GM21825 (cell line): ENCODE measurements around the gene OSBP2.

Source experiments
- ATAC-seq: cut with Tn5 transposase; IDR thresholded peaks from one replicate; pipeline ENCODE4 v1.9.1; 2021; ENCODE audit warnings: mild to moderate bottlenecking, moderate library complexity; ENCODE audit not compliant: unreplicated experiment

OSBP2 gene

DNA sequence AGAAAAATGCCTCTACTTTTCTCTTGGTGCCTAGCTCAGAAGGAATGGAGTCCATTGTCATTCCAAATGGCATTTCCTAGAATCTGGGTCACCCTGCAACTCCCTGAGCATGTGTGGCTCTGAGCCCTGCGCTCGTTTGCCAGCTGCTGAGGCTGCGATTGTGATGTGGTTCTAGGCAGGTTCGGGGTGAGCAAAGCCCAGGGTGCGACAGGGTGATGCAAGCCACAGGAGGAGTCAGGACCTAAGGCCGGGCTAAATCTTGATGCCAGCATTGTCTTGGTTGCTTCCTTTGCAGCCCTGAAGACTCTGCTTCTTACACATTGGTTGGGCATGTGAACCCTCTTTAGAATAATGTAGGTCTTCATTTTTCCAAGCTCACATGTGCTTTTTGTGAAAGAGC, 142.9 kb downstream of the OSBP2 start:
- ATAC-seq: no peak

DNA sequence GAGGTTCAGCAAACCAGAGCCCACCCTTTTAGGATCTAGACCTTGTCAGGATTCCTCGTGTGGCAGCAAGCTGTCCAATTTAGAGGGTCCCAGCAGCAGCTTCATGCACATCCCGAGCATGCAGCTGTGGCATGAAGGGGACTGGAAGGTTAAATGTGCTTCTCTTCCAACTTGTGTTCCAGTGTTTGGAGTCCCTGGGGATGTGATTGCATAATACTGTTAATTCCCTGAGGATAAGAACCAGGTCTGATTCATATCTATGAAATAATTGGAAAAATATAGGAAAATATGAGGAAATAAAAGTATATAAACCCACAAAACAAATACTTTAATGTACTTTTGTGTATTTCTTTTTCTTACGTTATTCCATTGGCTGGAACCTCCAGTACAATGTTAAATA, 143.4 kb downstream of the OSBP2 start:
- ATAC-seq: no peak

DNA sequence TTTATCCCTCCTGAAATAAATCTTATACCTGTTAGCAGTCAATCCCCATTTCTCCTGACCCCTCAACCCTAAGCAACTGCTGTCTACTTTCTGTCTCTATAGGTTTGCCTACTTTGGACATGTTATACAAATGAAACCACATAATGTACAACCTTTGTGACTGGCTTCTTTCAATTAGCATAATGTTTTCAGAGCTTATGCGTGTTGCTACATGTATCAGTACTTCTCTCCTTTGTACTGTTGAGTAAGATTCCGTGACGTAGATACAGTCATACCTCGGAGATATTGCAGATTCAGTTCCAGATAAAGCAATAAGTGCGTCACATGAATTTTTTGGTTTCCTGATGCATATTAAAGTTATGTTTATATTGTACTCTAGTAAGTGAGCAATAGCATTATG, 146.6 kb downstream of the OSBP2 start:
- no peak for ATAC-seq

DNA sequence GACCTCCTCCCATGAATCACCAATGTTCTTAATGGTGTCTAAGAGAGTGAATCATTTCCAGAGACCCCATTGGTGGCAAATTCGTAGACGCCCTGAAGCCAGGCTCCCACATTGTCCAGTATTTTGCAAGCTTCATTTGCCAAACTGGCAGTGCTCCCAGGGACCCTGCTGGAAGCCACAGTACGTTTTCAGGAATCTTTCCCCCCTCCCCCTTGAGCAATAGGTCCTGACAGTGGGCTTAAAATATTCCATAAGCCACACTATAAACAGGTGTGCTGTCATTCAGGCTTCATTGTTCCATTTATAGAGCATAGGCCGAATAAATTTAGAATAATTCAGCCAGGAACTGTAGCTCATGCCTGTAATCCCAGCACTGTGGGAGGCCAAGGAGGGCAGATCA, 148.6 kb downstream of the OSBP2 start:
- ATAC-seq: no peak

DNA sequence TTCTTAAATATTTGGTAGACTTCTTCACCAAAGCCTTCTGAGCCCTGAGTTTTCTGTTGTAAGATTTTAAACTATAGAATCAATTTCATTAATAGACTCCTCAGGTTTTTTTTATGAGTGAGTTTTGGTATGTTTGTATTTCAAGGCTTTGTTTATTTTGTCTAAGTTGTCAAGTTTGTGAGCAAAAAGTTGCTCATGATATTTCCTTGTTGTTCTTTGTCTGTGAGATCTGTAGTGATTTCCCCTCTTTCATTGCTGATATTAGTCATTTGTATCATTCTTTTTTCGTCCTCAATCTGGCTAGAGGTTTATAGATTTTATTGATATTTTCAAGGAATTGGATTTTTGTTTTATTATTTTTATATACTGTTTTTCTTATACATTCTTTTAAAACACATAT, 152.9 kb downstream of the OSBP2 start:
- ATAC-seq: no peak

DNA sequence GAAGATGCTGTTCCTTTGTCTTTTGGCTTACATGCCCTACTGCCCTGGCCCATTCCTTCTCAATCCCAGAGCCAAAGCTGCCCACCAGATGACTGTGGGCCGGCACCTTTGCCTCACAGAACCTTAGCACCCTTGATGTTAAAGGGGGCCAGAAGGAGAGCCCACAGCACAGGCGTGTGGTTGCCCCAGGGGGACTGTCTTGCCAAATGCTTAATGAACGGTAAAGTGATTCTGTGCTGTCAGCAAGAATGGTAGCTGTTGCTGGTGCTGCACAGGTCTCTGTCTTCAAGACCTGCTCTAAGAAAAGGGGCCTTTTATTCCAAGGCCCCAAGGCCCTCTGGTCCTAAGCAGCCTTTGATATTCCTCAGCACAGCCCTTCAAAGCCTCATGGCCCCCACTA, 160.6 kb downstream of the OSBP2 start:
- no peak for ATAC-seq

DNA sequence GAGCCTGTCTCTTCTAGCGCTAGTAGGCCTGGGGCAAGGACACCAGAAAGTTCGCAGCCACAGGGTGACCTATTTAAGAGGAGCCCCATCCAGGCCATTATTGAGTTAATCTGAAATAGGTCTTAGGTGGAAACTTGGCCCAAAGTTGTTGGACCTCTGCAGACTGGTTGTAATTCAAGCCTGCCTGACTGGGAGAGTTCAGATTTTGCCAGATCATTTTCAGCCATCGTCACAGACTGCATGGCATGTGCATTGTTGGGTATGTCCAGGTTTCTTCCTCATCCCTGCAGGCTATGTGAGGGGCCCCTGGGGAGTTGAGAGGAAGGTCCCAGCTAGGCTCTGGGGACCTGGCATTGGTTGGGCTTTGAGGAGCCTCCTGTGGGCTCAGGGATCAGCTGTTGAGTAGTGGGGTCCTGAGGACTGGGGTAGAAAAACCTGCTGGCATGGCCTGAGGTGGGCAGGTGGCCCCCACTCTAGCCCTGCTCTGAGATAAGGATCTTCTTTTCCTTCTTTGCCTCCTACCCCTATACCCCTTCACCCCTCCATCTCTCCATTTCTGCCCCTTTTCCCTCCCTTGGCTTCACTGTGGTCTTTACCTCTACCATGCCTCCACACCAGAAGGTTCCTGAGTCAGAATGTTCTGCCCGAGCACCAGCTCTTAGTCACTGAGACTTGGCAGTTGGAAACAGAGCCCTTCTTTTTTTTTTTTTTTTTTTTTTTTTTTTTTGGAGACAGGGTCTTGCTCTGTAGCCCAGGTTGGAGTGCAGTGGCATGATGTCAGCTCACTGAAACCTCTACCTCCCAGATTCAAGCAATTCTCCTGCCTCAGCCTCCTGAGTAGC, 161.2 kb downstream of the OSBP2 start:
- no peak for ATAC-seq

DNA sequence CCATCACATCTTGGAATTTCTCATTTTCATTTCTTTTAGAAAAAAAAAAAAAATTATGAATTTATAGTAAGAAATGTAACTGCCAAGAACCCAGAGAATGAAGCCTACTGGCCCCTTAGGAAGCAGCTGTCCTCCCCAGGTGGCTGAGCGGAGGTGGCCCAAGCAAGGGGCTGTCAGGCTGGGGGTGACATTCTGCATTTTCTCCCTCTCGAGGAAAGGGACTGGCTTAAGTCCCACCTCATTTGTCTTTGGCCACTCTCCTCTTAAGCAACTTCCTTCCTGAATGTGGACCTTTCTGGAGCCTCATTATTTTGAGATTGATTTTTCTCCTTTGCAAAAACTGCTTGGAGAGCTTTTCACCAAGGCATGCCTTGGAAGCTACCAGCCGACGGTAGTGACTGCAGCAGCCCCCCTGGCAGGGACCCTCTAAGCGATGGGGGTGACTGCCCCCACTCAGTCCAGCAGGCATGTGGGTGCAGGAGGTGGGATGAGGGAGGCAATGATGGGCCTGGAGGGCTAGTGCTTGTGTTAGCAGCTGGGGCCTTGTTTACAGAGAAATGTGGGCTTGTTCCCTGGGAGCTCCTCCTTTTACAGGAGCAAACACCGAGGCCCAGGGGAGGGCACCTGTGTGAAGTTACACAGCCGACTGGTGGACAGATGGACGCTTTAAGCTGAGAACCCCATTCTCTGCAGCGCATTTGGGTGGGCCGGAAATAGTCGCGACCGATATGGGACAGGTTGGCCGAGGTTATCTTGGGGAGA, 162.2 kb downstream of the OSBP2 start:
- ATAC-seq: no peak

DNA sequence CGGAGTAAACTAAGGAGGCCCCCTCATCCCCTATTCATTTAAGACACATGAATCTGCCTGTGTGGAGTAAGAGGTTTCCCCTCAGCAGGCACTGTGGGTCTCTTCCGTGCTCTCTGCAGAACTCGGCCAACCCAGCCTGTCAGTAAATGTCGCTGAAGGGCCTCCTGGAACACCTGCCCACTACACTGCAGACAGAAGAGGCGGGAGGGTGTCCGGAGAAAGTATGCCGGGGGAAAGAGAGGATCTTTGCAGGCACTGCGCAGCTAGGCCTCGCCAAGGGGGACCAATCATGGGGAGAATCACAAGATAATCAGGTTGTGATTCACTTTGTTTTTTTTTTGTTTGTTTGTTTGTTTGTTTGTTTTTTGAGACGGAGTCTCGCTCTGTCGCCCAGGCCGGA, 163.1 kb downstream of the OSBP2 start:
- ATAC-seq: no peak

DNA sequence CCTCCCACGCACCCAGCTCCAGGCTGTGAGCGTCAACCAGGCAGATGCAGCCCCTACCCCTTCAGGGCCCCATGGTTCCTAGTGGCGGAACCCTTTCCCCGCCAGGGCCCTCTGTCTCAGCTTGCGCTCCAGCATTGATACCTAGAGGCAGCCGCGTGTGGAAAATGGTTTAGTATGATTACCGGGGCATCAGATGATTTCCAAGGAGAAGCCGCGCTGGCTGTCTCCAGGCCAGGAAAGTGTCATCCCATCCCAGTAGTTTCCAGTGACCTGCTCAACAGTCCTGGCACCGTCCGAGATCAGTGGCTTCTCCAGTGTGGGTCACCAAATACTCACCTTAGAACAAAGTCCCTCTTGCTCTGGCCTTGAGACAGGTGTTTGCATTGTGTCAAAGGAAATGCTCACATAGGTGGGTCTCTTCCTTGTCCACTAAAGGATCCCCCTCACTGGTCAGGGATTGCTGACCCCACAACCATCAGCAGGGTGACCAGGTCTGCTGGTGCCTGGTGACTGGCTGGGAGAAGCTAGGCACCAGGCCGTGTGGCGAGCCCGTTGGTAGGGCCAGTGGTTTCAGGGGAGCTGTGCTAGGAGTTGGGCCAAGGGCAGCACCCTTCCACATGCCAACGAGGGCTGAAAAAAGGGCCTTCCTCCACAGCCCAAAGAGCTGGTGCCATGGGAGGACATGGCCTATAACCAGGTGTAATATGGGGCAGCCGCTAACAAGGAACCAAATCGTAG, 164.5 kb downstream of the OSBP2 start:
- no peak for ATAC-seq

DNA sequence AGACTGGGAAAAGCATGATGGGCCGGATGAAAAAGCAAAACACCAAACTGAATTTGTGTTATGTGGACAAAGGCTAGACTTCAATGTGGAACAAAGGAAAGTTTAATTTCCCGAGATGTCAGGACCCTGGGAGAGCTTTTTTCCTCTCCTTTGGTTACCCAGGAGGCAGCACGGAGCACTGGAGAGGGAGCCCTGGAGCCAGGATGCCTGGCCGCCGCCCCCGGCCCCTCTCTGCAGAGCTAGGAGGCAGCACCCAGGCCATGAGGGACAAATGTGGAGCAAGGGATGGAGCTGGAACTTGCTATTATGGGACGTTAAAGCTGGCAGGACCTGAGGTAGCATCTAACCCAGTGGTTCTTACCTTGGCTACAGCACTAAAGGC, 165.0 kb downstream of the OSBP2 start:
- no peak for ATAC-seq

DNA sequence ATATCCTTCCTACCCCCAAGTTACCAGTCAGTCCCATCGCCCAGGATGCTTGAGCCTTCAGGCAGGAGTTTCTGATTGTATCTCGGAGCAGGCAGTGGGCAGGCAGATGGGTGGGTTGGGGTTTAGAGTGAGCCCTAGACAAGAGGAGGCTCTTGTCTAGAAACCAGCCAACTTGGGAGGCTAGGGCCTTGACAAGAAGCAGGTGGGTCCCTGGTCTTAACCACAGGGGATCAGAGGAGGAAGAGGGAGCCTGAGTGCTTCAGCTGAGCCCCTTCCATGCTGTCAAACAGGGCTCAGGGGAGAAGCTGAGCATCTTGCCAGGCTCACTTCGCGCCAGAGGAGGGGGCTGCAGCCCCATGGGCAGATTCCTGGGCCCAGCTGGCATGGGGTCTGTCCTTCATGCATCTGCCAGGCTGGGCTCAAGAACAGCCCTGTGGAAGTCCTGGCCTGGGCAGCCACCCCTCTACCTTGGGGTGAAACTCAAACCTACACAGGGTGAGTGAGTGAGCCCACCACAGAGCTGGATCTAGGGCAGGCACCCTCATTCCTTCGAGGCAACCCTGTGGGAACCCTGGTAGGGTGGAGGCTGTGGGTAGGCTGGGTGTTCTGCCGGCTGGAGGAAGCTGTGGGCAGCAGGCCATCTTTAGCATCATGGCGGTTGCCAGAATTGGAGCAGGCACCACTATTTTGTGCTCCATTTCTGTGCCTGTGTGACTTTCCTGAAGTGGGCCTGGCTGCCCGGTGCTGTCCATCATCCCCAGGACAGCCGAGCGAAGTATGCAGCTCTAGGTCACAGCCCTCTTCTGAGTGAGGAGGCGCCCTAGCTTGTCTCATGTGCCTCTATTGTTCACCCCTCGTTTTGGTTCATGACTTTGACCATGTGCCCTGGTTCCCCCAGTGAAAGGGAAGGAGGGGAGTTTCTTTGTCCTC, 165.8 kb downstream of the OSBP2 start:
- no peak for ATAC-seq

DNA sequence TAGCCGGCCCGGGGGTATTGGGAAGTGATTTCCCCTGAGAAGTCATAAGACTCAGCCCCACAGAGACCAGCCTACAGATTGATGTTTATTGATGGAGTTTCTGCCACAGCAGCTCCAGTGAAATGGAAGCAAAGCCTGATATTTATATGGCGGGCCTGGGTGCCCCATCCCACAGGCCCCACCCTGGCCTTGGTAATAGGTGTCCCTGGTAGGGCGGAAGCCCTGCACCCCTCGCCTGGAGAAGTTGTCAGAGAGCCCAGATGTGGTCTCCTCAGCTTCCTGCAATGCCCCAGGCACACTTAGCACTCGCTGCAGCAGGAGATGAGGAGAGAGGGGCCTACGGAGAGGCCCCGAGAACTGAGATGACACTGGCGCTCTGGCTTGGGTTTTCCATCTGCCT, 166.5 kb downstream of the OSBP2 start:
- no peak for ATAC-seq

DNA sequence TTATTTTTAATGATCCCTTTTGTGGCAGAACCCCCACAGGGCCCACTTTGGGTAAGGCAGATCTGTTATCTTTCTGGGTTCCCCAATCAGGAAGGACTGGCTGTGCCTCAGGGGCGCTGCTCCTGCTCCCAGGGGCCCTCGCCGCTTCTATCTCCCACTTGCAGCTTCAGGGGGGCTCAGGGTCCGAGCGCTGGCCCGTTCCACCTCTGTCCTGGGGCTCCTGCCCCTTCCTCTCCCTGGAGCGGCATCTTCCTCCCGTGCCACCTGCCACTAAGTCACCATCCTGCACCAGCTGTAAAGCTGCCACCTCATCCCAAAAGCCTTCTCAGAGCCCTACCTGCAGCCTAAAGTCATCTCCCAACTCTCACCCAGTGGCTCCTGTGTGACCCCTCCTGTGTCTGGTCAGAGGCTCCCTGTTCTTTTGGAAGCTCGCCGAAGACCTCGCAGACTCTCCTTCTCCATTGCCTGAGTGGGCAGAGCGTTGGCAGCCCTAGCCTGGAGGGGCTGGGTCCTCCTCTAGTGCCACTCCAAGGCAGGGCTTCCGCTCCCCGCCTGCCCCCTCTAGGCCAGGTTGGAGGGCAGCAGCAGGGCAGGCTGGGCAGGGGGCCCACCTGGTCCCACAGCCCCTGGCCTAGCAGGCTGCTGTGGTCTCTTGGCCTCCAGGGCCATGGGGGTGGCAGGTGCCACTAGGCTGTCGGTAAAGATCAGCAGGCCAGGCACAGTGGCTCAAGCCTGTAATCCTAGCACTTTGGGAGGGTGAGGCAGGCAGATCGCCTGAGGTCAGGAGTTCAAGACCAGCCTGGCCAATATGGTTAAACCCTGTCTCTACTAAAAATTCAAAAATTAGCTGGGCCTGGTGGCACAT, 167.2 kb downstream of the OSBP2 start:
- ATAC-seq: no peak

DNA sequence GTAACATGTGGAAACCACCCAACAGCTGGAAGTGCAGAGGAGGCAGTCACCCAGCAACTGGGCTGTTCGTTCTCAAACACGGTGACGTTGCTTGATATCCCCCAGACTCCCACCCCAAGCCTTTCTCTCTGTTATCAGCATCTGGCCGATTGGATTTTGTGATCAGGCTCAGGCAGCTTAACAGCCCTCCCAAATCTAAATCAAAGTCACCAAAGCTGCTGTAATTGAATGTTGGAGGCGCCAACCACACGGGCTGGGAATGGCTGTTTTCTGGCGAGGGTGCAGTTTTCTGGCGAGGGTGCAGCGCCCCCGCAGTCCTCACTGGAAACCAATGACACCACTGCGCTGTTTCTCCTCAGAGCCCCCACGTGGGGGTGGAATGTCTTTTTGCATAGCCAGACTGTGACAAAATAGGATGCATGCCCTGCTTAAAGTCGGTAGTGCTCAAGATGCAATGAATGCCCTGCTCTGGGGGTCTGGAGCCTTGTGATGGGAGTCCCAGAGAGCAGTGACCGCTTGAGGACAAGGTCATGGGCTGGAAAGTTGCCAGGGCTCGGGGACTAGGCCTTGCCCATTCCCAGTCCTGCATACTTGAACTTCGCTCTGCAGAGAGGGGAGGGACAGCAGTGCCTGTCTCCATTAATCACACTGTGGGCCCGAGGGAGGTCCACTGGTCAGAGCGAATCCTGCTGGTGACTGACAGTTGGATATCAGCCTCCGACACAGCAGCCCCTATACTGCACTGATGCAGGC, 168.6 kb downstream of the OSBP2 start:
- ATAC-seq: no peak

DNA sequence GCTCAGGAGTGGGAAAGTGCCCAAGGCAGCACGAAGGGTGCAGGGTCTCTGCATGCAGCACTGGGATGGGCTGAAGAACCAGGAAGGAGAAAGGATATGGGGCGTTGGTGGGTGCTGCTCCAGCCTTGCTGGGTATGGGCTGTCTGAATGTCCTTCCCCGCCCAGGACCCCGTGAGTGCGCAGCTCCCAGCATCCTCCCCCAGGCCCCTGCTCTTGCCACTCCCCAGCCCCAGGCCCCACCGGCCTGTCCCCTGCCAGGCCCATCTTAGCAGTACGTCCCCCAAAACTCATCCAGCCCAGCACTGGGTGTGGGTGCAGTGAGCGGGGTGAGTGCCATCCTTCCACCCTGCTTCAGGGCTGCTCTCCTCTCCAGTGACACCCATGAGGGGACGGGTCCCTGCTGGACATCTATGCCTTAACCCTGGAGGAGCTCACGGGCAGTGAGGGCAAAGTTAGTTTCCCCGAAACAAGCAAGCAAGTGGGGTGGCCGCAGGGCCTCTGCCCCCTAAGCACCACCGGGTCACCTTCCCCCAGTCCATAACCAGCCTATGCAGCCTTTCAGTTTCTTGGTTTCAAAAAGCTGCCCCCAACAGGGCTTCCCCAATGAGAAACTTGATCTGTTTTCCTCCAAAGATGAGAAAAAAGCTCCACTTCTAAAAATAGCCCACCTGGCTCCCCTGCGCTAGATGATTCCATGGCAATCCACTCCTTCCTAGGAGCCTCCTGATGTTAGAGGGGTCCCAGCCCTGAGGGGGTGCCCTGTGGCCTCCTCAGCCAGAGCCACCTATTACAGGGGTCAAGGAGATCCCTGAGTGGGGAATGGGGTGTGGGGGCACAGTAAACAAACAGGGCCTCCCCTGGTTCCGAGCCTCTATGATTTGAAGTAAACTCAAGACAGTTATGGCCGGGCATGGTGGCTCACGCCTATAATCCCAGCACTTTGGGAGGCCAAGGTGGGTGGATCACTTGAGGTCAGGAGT, 170.1 kb downstream of the OSBP2 start:
- ATAC-seq: no peak

DNA sequence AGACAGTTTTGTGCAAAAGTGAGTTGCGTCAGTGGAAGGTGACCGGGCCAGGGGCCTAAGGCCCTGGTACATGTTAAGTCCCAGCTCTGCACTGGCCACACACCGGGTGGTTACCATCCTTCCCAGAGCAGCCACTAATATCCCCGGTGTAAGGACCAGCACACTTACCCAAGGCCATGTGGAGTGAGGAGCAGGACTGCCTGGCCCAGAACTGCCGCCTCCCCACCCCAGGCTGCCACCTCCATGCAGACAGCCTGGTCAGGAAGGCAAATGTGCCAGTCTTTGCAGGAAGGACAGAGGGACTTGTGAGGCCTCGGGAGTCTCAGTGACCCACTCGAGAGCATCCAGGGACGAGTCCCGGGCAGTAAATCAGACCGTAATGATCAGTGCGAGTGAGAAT, 171.0 kb downstream of the OSBP2 start:
- ATAC-seq: no peak

DNA sequence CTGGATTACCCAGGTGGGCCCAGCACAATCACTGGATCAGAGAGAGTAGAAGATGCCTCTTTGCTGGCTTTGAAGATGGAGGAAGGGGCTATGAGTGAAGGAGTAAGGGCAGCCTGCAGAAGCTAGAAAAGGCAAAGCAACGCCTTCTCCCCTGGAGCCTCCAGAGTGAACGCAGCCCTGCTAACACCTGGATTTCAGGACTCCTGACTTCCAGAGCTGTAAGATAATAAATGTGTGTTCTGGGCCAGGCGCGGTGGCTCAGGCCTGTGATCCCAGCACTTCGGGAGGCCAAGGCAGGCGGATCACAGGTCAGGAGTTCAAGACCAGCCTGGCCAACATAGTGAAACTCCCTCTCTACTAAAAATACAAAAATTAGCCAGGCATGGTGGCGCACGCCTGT, 171.5 kb downstream of the OSBP2 start:
- no peak for ATAC-seq
